ENCODE data around the gene HHAT. TPM values are rescaled to one million over a fixed set of nuclear protein-coding genes. Genes with fewer than 3 reads are reported as not detected.

The HHAT gene
- total RNA-seq, 1 experiment from 2014 or later, result 4.6 TPM

DNA sequence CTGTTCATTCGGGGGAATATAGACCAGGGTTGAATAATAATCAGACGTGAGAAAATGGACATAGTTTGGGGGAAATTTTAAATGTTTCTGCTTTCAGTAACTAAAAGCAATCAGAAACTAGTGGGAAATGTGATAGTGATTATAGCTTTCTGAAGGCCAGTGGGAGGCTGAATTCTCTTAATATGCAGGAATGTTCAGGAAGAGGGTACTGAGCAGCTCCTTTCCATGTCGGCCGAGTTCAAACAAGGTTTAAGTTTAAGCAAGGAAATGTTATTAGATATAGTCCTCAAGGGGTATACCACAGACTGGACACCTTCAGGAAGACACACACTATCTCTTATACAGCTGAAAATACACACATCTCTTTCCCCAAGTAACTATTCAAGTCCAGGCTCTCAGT is 105.5 kb downstream of the HHAT start:
- H3K9me3 Mint-ChIP-seq (ENCODE audit: unreplicated experiment), result no peaks in the 10 kb centered on the region
- no peaks in the 10 kb centered on the region for H3K36me3 Mint-ChIP-seq (ENCODE audit: insufficient read depth, unreplicated experiment)
- TF ChIP-seq, protein P1, sequence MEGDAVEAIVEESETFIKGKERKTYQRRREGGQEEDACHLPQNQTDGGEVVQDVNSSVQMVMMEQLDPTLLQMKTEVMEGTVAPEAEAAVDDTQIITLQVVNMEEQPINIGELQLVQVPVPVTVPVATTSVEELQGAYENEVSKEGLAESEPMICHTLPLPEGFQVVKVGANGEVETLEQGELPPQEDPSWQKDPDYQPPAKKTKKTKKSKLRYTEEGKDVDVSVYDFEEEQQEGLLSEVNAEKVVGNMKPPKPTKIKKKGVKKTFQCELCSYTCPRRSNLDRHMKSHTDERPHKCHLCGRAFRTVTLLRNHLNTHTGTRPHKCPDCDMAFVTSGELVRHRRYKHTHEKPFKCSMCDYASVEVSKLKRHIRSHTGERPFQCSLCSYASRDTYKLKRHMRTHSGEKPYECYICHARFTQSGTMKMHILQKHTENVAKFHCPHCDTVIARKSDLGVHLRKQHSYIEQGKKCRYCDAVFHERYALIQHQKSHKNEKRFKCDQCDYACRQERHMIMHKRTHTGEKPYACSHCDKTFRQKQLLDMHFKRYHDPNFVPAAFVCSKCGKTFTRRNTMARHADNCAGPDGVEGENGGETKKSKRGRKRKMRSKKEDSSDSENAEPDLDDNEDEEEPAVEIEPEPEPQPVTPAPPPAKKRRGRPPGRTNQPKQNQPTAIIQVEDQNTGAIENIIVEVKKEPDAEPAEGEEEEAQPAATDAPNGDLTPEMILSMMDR (IDR thresholded peaks at IDR 0.05; ENCODE audit: unreplicated experiment), result no peak
- H3K4me1 Mint-ChIP-seq (ENCODE audit: insufficient read depth, unreplicated experiment), result peaks cover 3% of the 10 kb centered on the region
- H3K27me3 Mint-ChIP-seq (ENCODE audit: insufficient read depth, unreplicated experiment), result no peaks in the 10 kb centered on the region
- H3K27ac Mint-ChIP-seq (ENCODE audit: low read depth, unreplicated experiment), result no peak overlapping the region
- POLR2A ChIA-PET, result no interaction called here
- intact Hi-C loops (cut with micrococcal nuclease), result no loop called here
- DNase-seq (ENCODE audit: unreplicated experiment), result no peak
- no peak overlapping the region for H3K4me3 Mint-ChIP-seq (ENCODE audit: unreplicated experiment)
- CTCF ChIA-PET, result interaction anchor here (0.6 to 1.3 kb wide), 9 partner anchors 11 to 1151 kb away, joined by 3 to 4 read pairs (median 3); partner anchors contain the start of gene KCNH1
- BruUV-seq (replicated peaks), result no TSS peak

DNA sequence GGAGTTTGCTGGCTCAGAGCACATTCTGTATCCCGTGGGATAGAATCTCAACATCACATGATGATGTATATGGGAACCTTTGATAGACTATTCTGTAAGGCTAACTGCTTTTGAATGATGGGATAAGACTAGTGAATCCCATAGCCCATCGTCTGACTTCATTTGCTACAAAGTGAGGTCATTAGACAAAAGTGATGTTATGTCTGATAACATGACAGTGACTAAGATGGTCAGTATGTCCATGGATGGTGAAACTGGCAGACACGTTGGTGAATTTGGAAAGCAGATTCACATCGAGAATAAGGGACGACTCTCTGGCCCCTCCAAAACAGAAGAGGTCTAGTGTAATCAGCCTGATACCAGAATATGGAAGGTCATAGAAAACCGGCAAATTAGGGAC is 108.4 kb downstream of the HHAT start:
- Mint-ChIP-seq H3K4me1 (ENCODE audit: insufficient read depth, unreplicated experiment) (peaks cover 6% of the 10 kb centered on the region), H3K27ac (ENCODE audit: low read depth, unreplicated experiment) (no peak overlapping the region), H3K9me3 (ENCODE audit: unreplicated experiment) (no peaks in the 10 kb centered on the region), H3K4me3 (ENCODE audit: unreplicated experiment) (no peak overlapping the region), H3K27me3 (ENCODE audit: insufficient read depth, unreplicated experiment) (no peaks in the 10 kb centered on the region), H3K36me3 (ENCODE audit: insufficient read depth, unreplicated experiment) (no peaks in the 10 kb centered on the region)
- ChIA-PET CTCF (interaction anchor here (1.4 kb wide), 1 partner anchor 9 kb away, joined by 5 read pairs; no protein-coding TSS in a partner anchor), POLR2A (no interaction called here)
- TF ChIP-seq, protein P1 (IDR thresholded peaks at IDR 0.05; ENCODE audit: unreplicated experiment), result no peak
- intact Hi-C loops (cut with micrococcal nuclease), result no loop called here
- DNase-seq (ENCODE audit: unreplicated experiment), result no peak
- no TSS peak for BruUV-seq (replicated peaks)

DNA sequence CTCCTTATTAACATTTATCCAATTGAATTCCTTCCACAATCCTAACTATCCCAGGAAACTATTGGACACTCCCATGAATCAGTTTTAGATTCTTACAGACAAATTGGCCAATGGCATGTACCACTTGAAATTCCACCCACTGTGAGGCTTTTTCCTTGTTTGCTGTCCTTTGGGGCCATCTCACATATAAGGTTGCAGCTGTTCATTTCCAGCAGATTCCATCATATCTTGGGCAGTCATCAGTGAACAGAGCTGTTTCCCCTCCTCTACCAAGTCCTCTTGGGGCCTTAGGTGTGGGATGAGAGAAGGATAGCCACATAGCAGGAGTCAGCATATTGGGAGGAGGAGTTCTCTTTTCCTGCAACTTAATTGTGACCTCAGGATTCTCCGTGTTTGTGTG is 109.1 kb downstream of the HHAT start:
- TF ChIP-seq, protein P1 (IDR thresholded peaks at IDR 0.05; ENCODE audit: unreplicated experiment), result no peak
- ChIA-PET POLR2A (no interaction called here), CTCF (interaction anchor here (0.9 to 4.1 kb wide), 3 partner anchors 9 to 32 kb away, joined by 3 to 36 read pairs (median 5); no protein-coding TSS in a partner anchor)
- Mint-ChIP-seq H3K9me3 (ENCODE audit: unreplicated experiment) (no peaks in the 10 kb centered on the region), H3K36me3 (ENCODE audit: insufficient read depth, unreplicated experiment) (no peaks in the 10 kb centered on the region), H3K4me3 (ENCODE audit: unreplicated experiment) (no peak overlapping the region), H3K27ac (ENCODE audit: low read depth, unreplicated experiment) (no peak overlapping the region), H3K4me1 (ENCODE audit: insufficient read depth, unreplicated experiment) (peaks cover 6% of the 10 kb centered on the region), H3K27me3 (ENCODE audit: insufficient read depth, unreplicated experiment) (no peaks in the 10 kb centered on the region)
- intact Hi-C loops (cut with micrococcal nuclease), result no loop called here
- no peak for DNase-seq (ENCODE audit: unreplicated experiment)
- BruUV-seq (replicated peaks), result no TSS peak

DNA sequence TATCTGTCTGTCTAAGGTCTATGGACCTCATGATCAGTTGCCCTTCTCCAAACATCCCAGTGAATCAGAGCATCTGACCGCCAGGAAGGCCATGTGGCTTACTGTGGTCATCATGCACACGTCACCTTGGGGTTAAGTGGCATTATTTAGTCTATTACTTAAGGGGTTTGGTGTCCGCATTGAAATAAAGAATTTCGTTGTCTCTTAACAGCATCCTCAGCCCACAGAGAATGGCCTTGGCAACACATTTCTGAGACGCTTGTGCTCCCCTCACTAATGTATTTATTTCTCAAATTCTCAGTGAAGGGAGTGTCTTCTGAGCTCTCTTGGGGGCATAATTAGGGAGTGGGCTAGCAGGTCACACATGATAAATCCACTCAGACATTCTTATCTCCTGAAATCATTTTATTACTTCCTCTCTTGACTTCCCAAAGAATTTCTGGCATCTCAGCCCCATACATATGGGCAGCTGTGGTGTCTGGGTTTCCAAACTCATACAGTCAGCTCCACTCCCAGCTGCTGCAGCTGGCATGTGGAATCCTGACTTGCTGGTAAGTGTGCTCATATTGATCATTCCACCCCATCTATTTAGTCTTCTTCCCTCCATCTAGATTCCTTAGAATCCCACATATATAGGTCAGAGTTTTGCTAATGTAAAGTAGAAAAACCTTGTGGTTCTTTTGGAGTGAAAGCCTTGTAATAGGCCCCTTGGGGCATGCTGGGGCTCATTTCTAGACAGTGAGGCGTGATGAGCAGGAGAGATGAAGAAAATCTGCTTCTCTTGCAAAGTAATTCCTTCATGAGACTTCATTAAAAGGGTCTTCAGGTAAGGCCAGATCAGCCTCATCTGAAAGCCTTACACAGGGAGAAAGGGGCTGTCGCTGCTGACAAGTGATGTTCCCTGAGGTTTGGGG is 110.5 kb downstream of the HHAT start:
- peak; percentile 62 for DNase-seq (ENCODE audit: unreplicated experiment)
- TF ChIP-seq, protein P1 (IDR thresholded peaks at IDR 0.05; ENCODE audit: unreplicated experiment), result no peak
- peaks cover 6% of the 10 kb centered on the region for H3K4me1 Mint-ChIP-seq (ENCODE audit: insufficient read depth, unreplicated experiment)
- ChIA-PET POLR2A (interaction anchor here (0.8 kb wide), 1 partner anchor 9 kb away, joined by 3 read pairs; no protein-coding TSS in a partner anchor), CTCF (interaction anchor here (0.6 to 4.1 kb wide), 6 partner anchors 10 to 819 kb away, joined by 3 to 36 read pairs (median 8); partner anchors contain the start of gene KCNH1)
- no peaks in the 10 kb centered on the region for H3K36me3 Mint-ChIP-seq (ENCODE audit: insufficient read depth, unreplicated experiment)
- no peaks in the 10 kb centered on the region for H3K9me3 Mint-ChIP-seq (ENCODE audit: unreplicated experiment)
- intact Hi-C loops (cut with micrococcal nuclease), result no loop called here
- H3K27me3 Mint-ChIP-seq (ENCODE audit: insufficient read depth, unreplicated experiment), result no peaks in the 10 kb centered on the region
- no peak overlapping the region for H3K27ac Mint-ChIP-seq (ENCODE audit: low read depth, unreplicated experiment)
- H3K4me3 Mint-ChIP-seq (ENCODE audit: unreplicated experiment), result no peak overlapping the region
- BruUV-seq (replicated peaks), result no TSS peak
